GM23248 (cell line): ENCODE measurements around the gene ZNF324B.

Experiments
- EZH2 ChIP-seq: fragments of 200-600 bp; sonication (generic); IDR thresholded peaks from 2 replicates; pipeline ENCODE4 v1.6.1; 2018; ENCODE audit warnings: antibody characterized with exemption, mild to moderate bottlenecking; ENCODE audit not compliant: insufficient read depth, poor library complexity, severe bottlenecking
- EZH2phosphoT487 ChIP-seq: fragments of 200-600 bp; sonication (generic); IDR thresholded peaks from 2 replicates; pipeline ENCODE4 v1.6.1; 2018; ENCODE audit warnings: antibody characterized with exemption, moderate library complexity, mild to moderate bottlenecking, low read depth; ENCODE audit not compliant: insufficient read depth

DNA sequence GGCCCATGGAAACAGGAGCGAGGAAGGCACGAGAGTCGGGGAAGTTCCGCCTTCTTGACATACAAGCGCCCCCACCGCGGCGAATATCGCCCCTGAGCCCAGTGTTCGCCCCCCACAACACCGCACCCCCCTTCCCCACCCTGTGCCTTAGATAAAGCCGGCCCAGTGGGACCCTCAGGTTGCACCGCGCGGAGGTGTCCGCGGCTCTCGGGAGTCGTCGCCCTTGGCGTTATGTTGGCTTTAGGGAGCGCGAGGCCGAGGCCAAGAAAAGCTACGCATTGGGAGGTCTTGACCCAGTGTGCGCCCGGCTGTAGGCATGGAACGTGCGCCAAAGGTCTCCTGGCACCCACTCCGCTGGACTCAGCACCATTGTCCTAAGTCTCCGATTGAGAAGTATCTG, 10.9 kb upstream of the ZNF324B start:
- no peak for TF ChIP-seq EZH2phosphoT487
- no peak for TF ChIP-seq EZH2
